ENCODE data around the gene B3GAT1.
A peak's percentile ranks its signal among the peaks of the same experiment; 100 is the strongest.

B3GAT1 gene

DNA sequence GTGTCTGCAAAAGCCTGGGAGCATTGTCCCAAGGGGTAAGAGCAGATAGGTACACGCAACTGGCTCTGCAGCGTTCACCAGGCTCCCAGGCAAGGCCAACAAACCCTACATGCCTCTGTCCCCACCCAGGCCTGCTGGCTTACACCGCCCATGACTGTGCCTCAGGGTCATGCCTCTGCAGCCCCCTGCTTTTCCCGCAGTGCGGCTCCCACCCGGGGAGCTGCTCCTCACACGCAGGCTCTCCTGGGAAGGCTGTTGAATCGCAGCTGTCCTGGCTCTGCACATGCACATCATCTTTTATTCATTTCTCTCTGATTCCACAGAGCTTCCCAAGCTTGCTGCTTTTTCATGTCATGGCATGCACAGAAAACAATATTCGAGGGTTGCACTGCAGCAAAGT lies 29.2 kb upstream of the B3GAT1 start:
- DNase-seq = no peak

DNA sequence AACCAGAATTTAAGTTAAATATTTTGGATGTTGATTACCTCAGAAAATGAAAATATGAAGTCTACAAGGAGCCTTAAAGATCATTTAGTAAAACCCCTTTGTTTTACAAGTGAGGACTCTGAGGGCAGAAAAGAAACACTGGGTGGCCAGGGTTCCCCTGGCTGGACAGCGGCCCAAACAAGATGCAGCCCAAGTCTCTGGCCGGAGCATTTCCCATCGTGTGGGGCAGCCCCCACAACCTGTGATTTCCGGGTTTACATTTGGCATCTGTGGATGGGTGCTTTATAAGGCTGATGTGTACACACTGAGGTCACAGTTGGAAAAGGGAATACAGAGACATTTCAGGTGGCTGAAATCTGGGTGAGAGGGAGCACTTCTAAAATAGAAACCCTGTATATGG lies 28.8 kb upstream of the B3GAT1 start:
- DNase-seq = no peak

DNA sequence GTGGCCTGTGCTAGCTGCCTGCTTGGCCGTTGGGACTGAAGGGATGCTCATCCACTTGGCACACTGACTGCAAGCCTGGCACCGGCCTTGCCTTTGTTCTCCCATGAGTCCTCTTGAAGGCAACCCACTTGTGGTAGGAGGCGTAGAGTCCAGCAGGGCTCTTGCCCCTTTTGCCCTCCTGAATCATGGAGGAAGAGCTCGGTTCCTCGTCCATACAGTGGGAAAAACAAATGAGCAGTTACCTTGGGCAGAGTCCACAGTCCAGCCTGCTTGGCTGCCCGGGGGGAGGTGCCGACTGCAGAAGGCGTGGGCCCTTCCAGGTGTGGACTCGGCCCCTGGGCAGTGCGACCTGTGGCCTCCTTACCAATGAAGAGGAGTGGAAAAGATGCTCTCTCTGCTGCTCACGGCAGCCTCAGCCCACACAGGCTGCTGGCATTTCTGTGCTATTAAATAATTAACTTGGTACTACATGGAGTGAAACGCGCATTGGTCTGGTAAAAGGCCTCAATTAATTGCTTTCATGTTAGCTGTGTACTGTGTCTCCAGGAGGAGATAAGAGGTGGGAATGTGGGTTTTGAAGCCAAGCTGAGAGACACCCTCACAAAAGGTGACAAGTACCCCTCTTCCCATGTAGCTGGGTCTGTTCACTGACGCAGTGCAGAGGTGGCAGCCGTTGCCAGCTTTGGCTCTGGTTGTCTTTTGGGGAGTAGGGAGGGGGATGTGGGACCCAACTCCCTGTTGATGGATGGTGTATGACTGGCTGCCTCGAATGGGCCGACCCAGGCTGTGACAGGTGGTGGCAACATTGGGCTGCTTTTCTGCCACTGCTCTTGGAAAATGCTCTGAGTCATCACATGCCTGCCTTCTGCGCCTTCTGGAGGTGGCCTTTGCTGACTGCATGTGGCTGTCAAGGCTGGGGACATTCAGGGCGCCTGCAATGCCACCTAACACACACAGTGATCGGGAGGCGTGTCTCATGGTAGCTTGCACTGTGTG lies 26.8 kb upstream of the B3GAT1 start:
- no peak for DNase-seq

DNA sequence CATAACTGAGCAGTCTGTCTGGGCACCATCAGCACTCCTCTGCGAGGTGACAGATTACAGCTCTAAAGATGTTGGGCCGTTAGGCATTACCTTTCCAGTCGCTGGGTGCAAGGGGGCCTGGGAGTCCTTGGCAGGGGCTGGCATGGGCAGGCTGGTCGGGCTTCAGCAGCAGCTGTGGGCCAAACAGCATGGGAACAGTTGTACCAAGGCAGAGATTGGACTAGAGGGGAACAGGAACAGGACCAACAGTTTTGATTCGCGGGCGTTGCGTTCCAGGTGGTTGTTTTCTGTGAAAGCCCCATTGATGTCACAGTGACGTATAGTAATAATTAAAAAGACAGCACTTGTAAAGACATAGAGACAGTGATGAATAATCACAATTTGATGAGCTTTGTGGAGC lies 25.8 kb upstream of the B3GAT1 start:
- DNase-seq = no peak

DNA sequence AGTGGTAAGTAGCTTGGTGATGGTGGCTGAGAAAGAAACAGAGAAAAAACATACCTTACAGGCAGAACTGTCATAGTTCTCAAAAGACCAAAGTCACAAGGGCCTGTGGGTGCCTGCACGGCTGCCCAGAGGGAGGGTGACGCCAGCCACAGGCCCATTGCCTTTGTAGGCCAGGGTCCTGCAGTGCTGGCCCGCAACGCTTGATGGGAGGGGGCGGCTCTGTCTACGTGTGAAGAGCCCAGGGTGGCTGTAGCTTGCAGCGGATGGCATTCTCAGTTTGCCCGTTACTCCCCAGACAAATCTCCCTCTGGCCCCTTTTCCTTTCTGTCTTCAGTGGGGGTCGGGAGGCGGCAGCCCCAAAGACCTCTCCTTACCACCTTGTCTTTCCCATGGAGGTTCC lies 24.7 kb upstream of the B3GAT1 start:
- DNase-seq = no peak

DNA sequence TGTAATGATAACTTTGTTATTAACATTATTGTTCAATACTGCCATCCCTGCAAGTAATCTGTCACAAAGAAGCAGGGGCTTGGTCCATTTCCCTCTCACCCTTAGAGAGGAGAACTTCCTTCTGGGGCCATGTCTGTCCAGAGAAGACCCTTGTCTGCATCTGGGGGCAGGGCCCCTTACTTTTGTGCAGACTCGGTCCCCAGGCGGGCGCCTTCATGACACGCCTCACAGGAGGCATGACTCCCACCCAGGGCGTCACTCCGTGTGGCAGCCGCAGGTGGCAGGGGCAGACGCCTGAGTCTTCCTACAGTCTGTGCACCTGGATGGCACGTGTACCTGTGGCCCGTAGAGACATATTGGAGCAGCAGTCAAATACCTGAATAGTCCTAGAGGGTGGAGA lies 21.8 kb upstream of the B3GAT1 start:
- no peak for DNase-seq

DNA sequence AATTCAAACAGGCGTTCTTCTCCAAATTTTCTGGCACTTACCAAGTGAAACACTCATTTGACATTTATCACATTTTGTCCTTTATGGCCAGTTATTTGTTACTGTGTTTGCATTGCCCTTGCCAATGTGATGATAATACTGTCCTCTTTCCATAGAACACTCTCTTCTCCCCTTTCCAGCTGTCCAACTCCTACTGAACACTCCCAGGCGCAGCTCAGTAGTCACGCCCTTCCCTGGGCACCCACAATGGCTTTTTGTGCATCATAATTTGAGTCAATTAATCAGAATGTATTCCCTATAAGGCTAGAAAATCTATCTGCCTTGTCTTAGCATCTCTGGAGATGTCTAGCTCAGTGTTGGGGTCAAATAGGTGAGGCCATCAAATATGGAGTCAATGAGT lies 21.2 kb upstream of the B3GAT1 start:
- no peak for DNase-seq

DNA sequence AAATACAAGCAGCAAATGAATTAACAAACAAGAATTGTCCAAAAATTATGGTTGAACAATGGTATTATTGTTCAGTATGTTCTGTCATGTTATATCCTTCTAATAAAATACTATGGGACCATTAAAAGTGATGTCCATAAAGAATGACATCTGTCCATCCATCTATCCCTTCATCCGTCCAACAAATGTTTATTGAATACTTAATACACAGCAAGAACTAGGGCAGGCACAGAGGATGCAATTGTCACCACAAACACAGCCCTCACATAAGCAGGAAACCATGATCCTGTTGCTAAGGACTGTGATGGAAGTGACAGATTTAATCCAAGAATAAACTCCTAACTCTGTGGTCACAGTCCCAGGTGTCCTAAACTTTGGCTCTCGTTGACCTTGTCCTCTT lies 20.7 kb upstream of the B3GAT1 start:
- no peak for DNase-seq

DNA sequence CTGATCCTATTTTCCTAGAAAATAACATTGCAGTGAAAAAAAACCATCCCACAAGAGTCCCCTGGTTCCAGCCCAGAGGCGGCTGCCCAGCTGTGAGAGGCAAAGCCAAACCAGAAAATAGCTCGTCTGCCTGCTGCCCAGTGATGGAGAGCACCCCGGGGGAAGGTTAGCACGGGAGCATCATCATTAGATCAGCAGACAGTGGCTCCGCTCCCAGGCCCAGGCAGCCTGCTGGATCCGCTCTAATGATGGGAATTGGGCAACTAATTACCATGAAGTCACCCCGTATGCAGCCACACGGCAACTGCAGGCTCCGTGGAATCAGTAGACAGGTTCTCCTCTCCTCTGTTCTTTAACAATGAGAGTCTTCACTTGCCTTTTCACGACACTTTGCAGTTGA lies 17.1 kb upstream of the B3GAT1 start:
- DNase-seq = no peak

DNA sequence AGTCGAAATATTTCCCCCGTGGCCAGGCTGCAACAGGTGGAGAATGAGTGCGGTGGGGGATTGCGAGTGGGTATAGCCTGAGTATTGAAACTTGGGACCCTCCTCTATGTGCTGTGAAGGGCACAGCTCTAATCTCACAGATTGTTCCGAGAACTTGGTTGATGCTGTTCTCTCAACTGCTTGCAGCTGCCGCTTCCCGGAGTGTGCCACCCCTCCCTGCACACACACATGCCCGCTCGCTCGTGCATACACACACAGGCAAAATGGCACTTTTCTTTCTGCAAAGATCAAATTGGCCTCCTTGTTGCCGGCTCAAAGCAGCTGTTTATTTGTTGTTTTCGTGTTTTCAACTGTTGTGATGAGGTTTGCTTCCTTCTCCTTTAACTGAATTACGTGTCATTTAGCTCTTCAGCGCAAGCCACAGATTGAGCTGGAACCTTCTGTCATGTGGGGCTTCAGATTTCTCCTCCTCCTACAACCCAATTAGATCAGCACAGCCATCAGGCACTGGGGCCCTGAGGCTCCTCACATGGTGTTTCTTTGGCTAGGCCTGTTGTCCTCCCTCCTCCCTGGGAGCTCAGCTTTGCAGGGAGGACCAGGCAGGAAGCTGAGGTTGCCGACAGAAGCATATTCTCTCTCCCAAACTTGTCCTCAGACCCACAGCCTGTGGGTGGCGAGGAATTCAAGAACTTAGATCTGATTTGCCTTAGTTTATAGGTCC lies 13.9 kb upstream of the B3GAT1 start:
- DNase-seq = no peak

DNA sequence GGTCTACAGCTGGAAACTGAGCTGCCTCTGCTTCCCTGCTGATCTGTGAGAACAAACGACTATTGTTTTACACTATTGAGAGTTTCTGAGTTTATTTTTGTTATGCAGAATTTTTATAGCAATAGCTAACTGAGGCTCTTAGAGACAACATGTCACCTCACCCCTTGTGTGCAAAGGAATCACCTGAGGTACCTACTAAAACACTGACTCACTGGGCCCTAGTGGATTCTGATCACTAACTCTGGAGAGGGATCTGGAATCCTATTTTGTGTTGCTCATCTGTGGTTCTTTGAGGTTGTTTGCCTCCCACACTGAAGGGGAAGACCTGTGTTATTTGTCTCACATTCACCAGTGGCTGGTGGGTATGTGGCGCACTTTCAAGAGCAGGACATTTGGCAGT lies 13.4 kb upstream of the B3GAT1 start:
- DNase-seq = no peak

DNA sequence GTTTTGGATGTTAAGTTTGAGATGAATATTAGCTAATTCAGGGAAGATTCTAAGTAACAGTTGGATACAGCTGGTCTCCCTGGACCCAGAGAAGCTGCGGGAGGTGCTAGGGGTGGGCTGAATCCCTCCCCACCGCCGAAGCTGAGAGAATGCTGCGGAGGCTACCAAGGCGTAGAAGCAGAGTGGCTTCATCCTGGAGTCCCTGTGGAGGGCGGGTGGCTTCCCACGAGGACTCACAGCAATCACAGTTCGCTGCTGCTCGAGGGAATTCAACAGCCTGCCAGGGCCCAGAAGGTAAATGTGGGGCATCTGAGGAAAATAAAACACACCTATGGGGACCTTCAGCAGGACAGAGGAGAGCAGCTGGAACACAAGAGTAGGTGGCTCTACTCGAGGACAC lies 11.1 kb upstream of the B3GAT1 start:
- no peak for DNase-seq

DNA sequence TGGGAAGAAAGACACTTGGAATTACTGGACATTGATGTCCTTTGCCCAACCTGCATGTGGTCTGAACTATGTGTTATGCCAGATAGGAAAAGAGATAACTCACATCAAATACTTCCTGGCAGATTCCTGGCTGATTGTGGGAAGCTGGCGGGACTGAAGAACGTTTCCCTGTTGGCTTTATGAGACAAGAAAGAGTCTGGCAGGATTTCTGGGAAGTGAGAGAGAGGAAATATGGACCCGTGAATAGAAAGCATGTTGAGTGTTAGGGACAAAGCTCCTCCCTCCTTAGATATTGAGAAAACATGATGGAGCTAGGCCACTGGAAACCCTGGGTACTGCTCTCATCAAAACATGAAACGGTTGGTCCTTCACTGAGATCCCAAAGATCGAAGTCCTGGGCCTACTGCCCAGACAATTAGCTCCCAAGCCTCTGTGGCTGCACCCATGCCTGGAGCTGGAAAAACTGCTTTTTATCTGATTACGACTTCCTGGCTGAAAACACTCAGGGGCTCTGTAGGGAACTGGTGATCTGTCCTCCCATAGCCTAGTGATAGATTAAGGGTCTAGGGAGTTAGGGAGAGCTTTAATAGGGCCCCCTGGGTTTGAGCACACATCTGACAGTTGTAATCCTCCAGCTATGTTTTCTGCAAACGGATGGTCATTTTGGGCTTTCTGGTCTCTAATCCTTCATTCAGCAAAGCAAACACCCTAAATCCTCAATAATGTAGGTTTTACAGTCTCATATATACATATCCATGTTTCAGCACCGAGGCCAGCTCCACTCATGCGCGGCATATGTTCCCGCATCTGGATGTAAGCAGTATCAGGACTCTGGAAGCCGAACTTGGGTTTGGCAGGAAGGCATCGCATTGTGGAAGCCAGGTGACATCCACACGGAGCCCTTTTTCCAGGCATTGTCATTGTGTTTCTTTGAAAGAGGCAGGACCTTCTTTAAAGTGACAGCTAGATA lies 6.1 kb upstream of the B3GAT1 start:
- DNase-seq = no peak

DNA sequence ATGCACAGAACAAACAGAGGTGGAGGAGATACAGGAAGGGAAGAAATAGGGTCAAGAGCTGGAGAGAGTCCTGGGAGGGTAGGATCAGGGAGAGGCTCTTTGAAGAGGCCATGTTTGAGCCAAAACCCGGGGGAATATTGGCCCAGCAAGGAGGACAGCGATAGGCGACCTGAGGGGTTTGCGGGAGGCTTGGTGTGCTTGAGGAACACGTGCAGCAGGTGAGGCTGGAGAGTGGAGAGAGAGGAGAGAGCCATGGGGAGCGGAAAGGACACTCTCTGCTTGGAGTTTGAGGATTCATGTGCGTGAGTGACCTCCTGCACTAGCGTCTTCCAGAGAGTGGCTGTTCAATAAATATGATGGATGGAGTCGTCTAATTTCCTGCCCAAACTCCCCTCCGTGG lies 4.7 kb upstream of the B3GAT1 start:
- no peak for DNase-seq

DNA sequence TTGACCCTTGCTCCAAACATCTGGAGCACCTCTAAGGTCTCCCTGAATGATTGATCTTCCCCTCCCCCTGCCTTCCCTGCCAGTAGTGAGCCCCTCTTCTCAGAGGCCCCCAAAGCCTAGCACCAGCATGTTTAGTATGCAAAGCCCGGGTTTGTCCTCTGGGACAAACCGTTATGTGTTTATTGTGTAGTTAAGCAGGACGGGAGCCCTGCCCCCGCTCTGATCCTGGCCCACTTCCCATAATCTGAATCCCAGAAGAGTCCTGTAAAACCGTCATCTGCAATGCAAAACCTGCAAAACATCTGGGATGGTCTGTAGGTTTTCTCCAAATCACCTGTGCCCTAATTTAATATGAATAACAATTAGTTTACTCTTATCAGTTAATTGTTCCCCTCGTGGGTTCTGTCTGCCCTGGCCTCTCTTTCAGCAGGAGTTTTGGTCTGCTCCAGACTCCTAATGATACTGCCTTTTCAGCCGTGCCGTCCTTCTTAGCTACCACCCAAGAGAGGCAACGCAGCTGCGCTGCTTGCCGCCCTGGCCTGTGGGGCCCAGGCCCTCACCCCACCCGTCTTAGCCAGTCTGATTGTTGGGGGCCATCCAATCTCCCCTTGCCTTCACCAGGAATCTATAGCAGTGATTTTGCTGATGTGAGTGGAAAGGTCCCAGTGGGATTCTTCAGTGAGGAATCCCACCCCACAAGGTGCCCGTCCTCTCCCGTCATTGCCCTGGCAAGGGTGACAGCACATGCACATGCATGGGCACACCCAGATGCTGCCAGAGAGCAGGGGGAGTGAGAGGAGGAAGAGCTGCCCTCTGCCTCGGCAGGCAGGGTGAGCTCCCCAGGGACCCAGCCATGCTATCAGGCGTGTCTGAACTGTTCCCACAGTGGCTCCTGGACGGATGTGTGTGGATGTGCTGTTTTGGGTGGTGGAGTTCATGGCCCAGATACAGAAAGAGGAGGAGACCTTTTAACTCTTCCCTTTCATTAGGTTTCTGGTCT lies 3.0 kb upstream of the B3GAT1 start:
- peak; percentile 38 for DNase-seq

DNA sequence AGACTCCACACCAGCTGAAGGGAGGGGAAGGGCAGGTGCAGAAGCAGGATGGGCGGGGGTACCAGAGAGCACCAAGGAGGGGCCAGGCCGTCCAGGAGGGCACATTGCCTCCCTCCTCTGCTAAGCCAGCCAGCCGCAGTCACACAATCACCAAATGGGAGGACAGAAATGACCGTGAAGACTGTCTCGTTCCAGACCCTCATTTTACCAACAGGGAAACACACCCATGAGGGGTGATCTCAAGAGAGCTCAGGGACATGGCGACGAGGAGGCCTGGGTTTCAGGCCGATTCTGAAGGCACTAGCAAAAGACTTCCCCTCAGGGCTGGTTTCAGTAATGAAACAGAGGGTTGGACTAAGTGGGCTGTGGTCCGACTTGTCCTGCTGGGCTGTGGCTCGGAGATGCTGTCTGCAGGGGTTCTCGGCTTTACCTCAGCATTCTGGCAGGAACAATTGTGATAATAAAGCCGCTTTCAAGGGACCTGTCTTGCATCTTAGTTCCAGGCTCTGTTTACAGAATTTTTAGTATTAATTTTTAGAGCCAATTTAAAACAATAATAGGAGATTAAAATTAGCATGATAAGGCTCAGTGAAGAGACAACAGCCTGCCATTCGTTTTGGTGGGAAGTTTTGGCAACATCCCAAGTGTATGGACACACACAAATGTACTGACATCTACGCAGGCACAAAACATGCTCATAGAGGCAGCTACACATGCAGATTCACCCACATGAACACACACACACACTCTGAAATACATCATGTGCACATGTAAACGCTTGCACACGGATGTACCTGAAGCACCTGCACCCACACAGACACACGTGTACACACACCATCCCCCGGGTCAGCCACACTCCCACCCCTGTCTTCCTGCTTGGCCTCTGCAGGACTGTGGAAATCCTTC lies 2.0 kb upstream of the B3GAT1 start:
- DNase-seq = no peak

DNA sequence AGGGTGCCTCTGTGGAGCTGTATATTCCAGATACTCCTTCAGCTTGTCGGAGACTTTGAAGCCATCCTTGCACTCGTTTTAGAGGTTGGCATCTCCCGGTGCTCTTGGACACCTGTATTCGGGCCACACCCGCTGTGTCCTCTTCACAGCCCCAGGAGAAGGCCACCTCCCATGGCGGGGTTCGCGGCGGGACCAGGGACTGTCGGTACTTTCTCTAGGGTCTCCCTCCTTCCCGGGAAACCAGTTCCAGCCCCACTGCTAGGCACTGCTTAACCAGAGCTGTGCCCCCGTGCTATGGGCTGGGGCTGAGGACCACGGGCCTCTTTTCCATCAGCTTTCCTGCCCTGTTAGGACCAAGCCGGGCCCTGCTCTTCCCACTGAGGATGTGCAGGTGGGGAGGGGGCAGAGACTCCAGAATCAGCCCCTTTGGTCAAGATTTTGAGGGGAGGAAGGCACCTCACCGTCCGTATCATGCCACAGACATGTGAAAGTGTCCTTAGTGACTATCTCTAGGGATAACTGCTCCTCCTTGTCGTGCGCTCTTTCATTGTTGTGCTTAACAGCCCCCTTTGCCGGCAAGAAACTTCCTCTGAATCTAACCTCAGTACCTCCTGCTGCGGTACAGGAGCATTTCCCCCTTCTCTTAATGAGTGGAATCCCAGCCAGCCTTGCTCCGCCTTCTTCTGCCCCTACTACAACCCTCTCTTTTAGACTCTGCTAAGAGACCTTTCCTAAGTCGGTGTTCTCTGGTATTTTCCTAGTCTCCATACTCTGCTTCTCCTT lies 1.2 kb upstream of the B3GAT1 start:
- DNase-seq = no peak

DNA sequence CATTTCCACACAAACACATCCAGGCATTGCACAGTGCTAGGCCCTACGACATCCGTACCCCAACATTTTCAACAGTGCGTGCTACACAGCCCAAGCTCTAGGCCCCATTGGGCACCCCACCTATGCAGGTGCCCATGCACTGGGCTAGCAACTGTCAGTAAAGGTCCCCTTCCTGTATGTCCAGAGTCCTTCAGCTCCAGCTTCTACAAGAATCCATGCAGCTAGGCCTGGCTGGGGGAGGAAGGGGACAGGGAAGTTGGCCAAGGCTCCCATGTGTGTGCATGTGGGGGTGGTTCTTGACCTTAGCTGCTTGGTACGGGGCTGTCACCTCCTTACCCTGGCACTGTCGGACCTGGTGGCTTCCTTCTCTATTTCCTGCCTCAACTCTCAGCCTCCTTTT lies 1.3 kb downstream of the B3GAT1 start:
- no peak for DNase-seq

DNA sequence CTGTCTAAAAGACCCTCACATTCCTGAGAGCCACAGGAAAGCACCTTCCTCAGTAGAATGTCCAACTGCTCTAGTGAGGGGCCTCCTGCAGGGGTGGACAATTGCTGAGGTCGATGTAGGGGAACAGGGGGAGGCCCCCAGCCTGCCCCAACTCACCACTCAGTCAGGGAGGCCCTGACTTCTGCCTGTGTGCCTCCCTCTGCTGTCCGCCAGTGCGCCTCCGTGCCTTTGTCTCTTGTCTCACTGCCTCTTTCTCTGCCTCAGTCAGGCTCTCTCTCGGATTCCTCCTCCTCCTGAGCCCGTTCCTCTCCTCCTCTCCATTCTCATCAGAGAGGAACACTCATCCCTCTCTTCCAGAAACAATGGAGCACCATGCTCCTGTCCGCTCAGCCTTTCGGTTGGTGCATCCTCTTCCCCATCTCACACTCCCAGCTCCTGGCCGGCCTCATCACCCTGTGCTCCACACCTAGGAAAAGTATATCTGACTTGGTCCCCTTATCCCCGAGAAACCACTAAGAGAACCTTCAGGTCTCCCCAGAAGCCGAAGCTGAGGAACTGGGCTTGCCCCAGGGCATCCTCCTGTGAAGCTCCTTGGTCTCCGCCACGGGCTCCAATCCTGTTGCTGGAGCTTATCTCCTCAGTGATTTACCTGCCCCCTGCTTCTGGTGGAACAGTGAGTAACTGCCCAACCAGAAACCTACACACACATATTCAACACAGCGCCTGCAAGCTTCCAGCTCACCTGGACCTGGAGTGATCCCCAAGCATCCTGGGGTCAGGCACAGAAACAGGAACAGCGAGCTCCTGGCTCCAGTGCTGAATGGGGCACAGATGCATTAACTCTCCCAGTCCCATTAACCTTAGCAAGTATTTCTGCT lies 2.3 kb downstream of the B3GAT1 start:
- no peak for DNase-seq
